Prostate gland (tissue), 2 donors: ENCODE measurements around the gene PDE1C. TPM values are rescaled to one million over a fixed set of nuclear protein-coding genes. Genes with fewer than 3 reads are reported as not detected.

ENCODE experiments used
- DNase-seq: peaks from one replicate; pipeline ENCODE4 v3.0.0-alpha.2; 2019; ENCODE audit warnings: low spot score
- H3K27ac ChIP-seq, 2 donors: fragments of 200-600 bp; sonication (generic); 2 replicates each; pipeline ENCODE4 v1.5.1; 2017 to 2019
- H3K27me3 ChIP-seq: fragments of 200-600 bp; sonication (generic); replicated peaks from 2 replicates; pipeline ENCODE4 v1.5.1; 2019; ENCODE audit not compliant: insufficient read depth
- H3K36me3 ChIP-seq, 2 donors: fragments of 200-600 bp; sonication (generic); 1 replicate in 1 of 2; 2 replicates in 1 of 2; pipeline versions ENCODE4 v1.5.1 to v1.8.1; 2017 to 2019
- H3K4me1 ChIP-seq: fragments of 200-600 bp; sonication (generic); replicated peaks from 2 replicates; pipeline ENCODE4 v1.5.1; 2019
- H3K4me3 ChIP-seq, 2 donors: fragments of 200-600 bp; sonication (generic); 2 replicates each; pipeline ENCODE4 v1.5.1; 2017 to 2019
- H3K9me3 ChIP-seq: fragments of 200-600 bp; sonication (generic); 2 replicates; pipeline ENCODE4 v1.5.1; 2017
- CTCF ChIP-seq, 4 experiments: fragments of 200-600 bp in 2 of 4; fragments of 450-650 bp in 2 of 4; sonication (generic) in 2 of 4; IDR thresholded peaks; 1 replicate in 3 of 4; 2 replicates in 1 of 4; pipeline ENCODE4 v1.5.1; 2016 to 2019; ENCODE audit warnings: antibody characterized with exemption in 4 of 4, mild to moderate bottlenecking in 2 of 4, moderate library complexity in 2 of 4
- POLR2A ChIP-seq: fragments of 450-650 bp; IDR thresholded peaks from one replicate; pipeline ENCODE4 v1.6.1; 2016; ENCODE audit warnings: antibody characterized with exemption, mild to moderate bottlenecking
- POLR2AphosphoS5 ChIP-seq: sonication (generic); formaldehyde crosslinking; IDR thresholded peaks from one replicate; pipeline ENCODE4 v1.6.1; 2017; ENCODE audit warnings: antibody characterized with exemption
- WGBS: methylation state at CpG from one replicate; pipeline ENCODE4 v1.1.5; 2018; 5-methylcytosine and 5-hydroxymethylcytosine counted together
- intact Hi-C: fragments of 100-400 bp; cut with DNase I; formaldehyde crosslinking; loops from one replicate; pipeline ENCODE4 v1.14.2; 2022
- total RNA-seq, 2 donors: library from RNA; depleted of rRNA; stranded (reverse); fragments of >200 nt; gene quantifications; one replicate each; pipeline ENCODE4 v1.1.0, GENCODE V29; 2016

PDE1C gene
- total RNA-seq, 2 donors from 2014 or later = 2.4 to 4.2 TPM

GRCh38 chr7:32094516-32094915, 24.3 kb upstream of the PDE1C start:
- intact Hi-C loops = no loop called here
- H3K36me3 ChIP-seq = no peaks in the 10 kb centered on the region
- 91% methylated on average over 4 of the region's 4 CpGs for WGBS
- H3K4me3 ChIP-seq = no peak overlapping the region
- no peak overlapping the region for H3K27ac ChIP-seq
- DNase-seq = no peak
- no peaks in the 10 kb centered on the region for H3K9me3 ChIP-seq
- no peaks in the 10 kb centered on the region for H3K27me3 ChIP-seq
- no peaks in the 10 kb centered on the region for H3K4me1 ChIP-seq
- TF ChIP-seq CTCF (IDR thresholded peaks at IDR 0.05) (no peak), POLR2A (no peak), POLR2AphosphoS5 (no peak)

GRCh38 chr7:32093415-32094408, 23.5 kb upstream of the PDE1C start:
- Histone ChIP-seq H3K27ac (no peak overlapping the region), H3K27me3 (no peaks in the 10 kb centered on the region), H3K9me3 (no peaks in the 10 kb centered on the region), H3K4me3 (no peak overlapping the region), H3K4me1 (no peaks in the 10 kb centered on the region), H3K36me3 (no peaks in the 10 kb centered on the region)
- 32% methylated on average over 4 of the region's 4 CpGs for WGBS
- DNase-seq = peak; percentile 69
- TF ChIP-seq POLR2A (no peak), POLR2AphosphoS5 (peak; percentile 47)
- intact Hi-C loops = no loop called here

- TF ChIP-seq POLR2A (no peak), POLR2AphosphoS5 (no peak), CTCF (IDR thresholded peaks at IDR 0.05) (no peak)
- Histone ChIP-seq H3K27me3 (no peaks in the 10 kb centered on the region), H3K4me3 (no peak overlapping the region), H3K27ac (no peak overlapping the region), H3K36me3 (no peaks in the 10 kb centered on the region), H3K9me3 (no peaks in the 10 kb centered on the region), H3K4me1 (no peaks in the 10 kb centered on the region)
- intact Hi-C loops = no loop called here
- 44% methylated on average over 1 of the region's 1 CpG for WGBS
- DNase-seq = no peak
These were observed 22.1 kb upstream of the PDE1C start for GRCh38 chr7:32092346-32092745.

- intact Hi-C loops = no loop called here
- DNase-seq = no peak
These were observed 21.5 kb upstream of the PDE1C start for GRCh38 chr7:32091608-32092210.

More at GRCh38 chr7:32091608-32092210, 21.5 kb upstream of the PDE1C start:
- no peak overlapping the region for H3K27ac ChIP-seq
- no peaks in the 10 kb centered on the region for H3K4me1 ChIP-seq
- H3K27me3 ChIP-seq = no peaks in the 10 kb centered on the region
- TF ChIP-seq CTCF (IDR thresholded peaks at IDR 0.05) = no peak
- TF ChIP-seq POLR2AphosphoS5 = no peak
- TF ChIP-seq POLR2A = no peak
- no peaks in the 10 kb centered on the region for H3K36me3 ChIP-seq
- no peaks in the 10 kb centered on the region for H3K9me3 ChIP-seq
- no peak overlapping the region for H3K4me3 ChIP-seq
- 93% methylated on average over 4 of the region's 4 CpGs for WGBS
